IPS-18c (cell line): Measurements from ENCODE around the gene PSMG1.

ENCODE experiments used
- H3K4me3 ChIP-seq: 2 replicates; pipeline ENCODE4 v1.7.0; 2013; ENCODE audit warnings: low read depth, mild to moderate bottlenecking, low read length, moderate library complexity; ENCODE audit not compliant: insufficient read depth
- H3K9me3 ChIP-seq: one replicate; pipeline ENCODE4 v1.6.1; 2013; ENCODE audit warnings: mild to moderate bottlenecking, low read length, moderate library complexity; ENCODE audit not compliant: control insufficient read depth, insufficient read depth

The PSMG1 gene

GRCh38 chr21:39196838-39197237, 13.6 kb upstream of the PSMG1 start:
- H3K4me3 ChIP-seq: no peak overlapping the region

GRCh38 chr21:39196310-39196709, 13.1 kb upstream of the PSMG1 start:
- Histone ChIP-seq H3K9me3 (no peaks in the 10 kb centered on the region), H3K4me3 (no peak overlapping the region)

More at GRCh38 chr21:39196838-39197237, 13.6 kb upstream of the PSMG1 start:
- H3K9me3 ChIP-seq: no peaks in the 10 kb centered on the region

- Histone ChIP-seq H3K9me3 (no peaks in the 10 kb centered on the region), H3K4me3 (no peak overlapping the region)
Measured at GRCh38 chr21:39193380-39193779, 10.1 kb upstream of the PSMG1 start.

- Histone ChIP-seq H3K4me3 (no peak overlapping the region), H3K9me3 (no peaks in the 10 kb centered on the region)
Measured at GRCh38 chr21:39189857-39190604, 6.8 kb upstream of the PSMG1 start.

GRCh38 chr21:39188521-39189139, 5.4 kb upstream of the PSMG1 start:
- Histone ChIP-seq H3K9me3 (no peaks in the 10 kb centered on the region), H3K4me3 (no peak overlapping the region)

- no peak overlapping the region for H3K4me3 ChIP-seq
- H3K9me3 ChIP-seq: no peaks in the 10 kb centered on the region
Measured at GRCh38 chr21:39187141-39187540, 3.9 kb upstream of the PSMG1 start.

- H3K4me3 ChIP-seq: no peak overlapping the region
- H3K9me3 ChIP-seq: no peaks in the 10 kb centered on the region
Measured at GRCh38 chr21:39186676-39187075, 3.4 kb upstream of the PSMG1 start.

- Histone ChIP-seq H3K4me3 (no peak overlapping the region), H3K9me3 (no peaks in the 10 kb centered on the region)
Measured at GRCh38 chr21:39185157-39185556, 1.9 kb upstream of the PSMG1 start.

GRCh38 chr21:39184050-39184980, 1.1 kb upstream of the PSMG1 start:
- H3K4me3 ChIP-seq: peak overlapping the region; percentile 90

GRCh38 chr21:39182484-39183271, 573 bp downstream of the PSMG1 start:
- peak overlapping the region; percentile 90 for H3K4me3 ChIP-seq
- H3K9me3 ChIP-seq: no peaks in the 10 kb centered on the region

More at GRCh38 chr21:39184050-39184980, 1.1 kb upstream of the PSMG1 start:
- no peaks in the 10 kb centered on the region for H3K9me3 ChIP-seq

- H3K9me3 ChIP-seq: no peaks in the 10 kb centered on the region
- peak overlapping the region; percentile 90; the same call in 1 of the 2 replicates for H3K4me3 ChIP-seq
Measured at GRCh38 chr21:39182016-39182415, 1.2 kb downstream of the PSMG1 start.

- Histone ChIP-seq H3K9me3 (no peaks in the 10 kb centered on the region), H3K4me3 (no peak overlapping the region)
Measured at GRCh38 chr21:39181205-39181818, 1.9 kb downstream of the PSMG1 start.

- no peaks in the 10 kb centered on the region for H3K9me3 ChIP-seq
- no peak overlapping the region for H3K4me3 ChIP-seq
Measured at GRCh38 chr21:39180429-39181019, 2.7 kb downstream of the PSMG1 start.

GRCh38 chr21:39178421-39178820, 4.8 kb downstream of the PSMG1 start:
- Histone ChIP-seq H3K4me3 (no peak overlapping the region), H3K9me3 (no peaks in the 10 kb centered on the region)

- no peaks in the 10 kb centered on the region for H3K9me3 ChIP-seq
Measured at GRCh38 chr21:39176271-39176709, 7.0 kb downstream of the PSMG1 start.

GRCh38 chr21:39175665-39176064, 7.6 kb downstream of the PSMG1 start:
- Histone ChIP-seq H3K9me3 (no peaks in the 10 kb centered on the region), H3K4me3 (no peak overlapping the region)

More at GRCh38 chr21:39176271-39176709, 7.0 kb downstream of the PSMG1 start:
- H3K4me3 ChIP-seq: no peak overlapping the region
